Right kidney (tissue), 1 donor: Measurements from ENCODE around the gene RABGAP1L.
"Not testable (repeated sequence)": the region's sequence is repeated elsewhere in the genome, so short reads cannot be mapped to it uniquely, and the experiment has no call there.

Source experiments
- DNase-seq: peaks from one replicate; pipeline ENCODE4 v3.0.0-alpha.2; 2016

Gene RABGAP1L

GRCh38 chr1:174818951-174819350 is 659.6 kb downstream of the RABGAP1L start:
- DNase-seq = no peak

- no peak for DNase-seq
Observed at GRCh38 chr1:174819596-174819995, 660.3 kb downstream of the RABGAP1L start.

GRCh38 chr1:174825127-174825526 is 665.8 kb downstream of the RABGAP1L start:
- no peak for DNase-seq

GRCh38 chr1:174825806-174826205 is 666.5 kb downstream of the RABGAP1L start:
- DNase-seq = no peak

GRCh38 chr1:174828264-174828663 is 668.9 kb downstream of the RABGAP1L start:
- no peak for DNase-seq

- DNase-seq = no peak
Observed at GRCh38 chr1:174829990-174830389, 670.7 kb downstream of the RABGAP1L start.

- no peak for DNase-seq
Observed at GRCh38 chr1:174836543-174836942, 677.2 kb downstream of the RABGAP1L start.

GRCh38 chr1:174837386-174837785 is 678.1 kb downstream of the RABGAP1L start:
- no peak for DNase-seq

GRCh38 chr1:174839211-174839610 is 679.9 kb downstream of the RABGAP1L start:
- no peak for DNase-seq

GRCh38 chr1:174841747-174842146 is 682.4 kb downstream of the RABGAP1L start:
- DNase-seq = no peak

- DNase-seq = not testable (repeated sequence)
Observed at GRCh38 chr1:174848593-174849560, 689.6 kb downstream of the RABGAP1L start.

GRCh38 chr1:174850726-174851125 is 691.4 kb downstream of the RABGAP1L start:
- no peak for DNase-seq

GRCh38 chr1:174858301-174858700 is 699.0 kb downstream of the RABGAP1L start:
- DNase-seq = no peak

- no peak for DNase-seq
Observed at GRCh38 chr1:174870319-174870718, 711.0 kb downstream of the RABGAP1L start.

- DNase-seq = no peak
Observed at GRCh38 chr1:174871886-174872285, 712.6 kb downstream of the RABGAP1L start.

- no peak for DNase-seq
Observed at GRCh38 chr1:174872615-174873058, 713.3 kb downstream of the RABGAP1L start.

- no peak for DNase-seq
Observed at GRCh38 chr1:174874331-174875053, 715.2 kb downstream of the RABGAP1L start.

GRCh38 chr1:174875306-174875705 is 716.0 kb downstream of the RABGAP1L start:
- DNase-seq = no peak

- DNase-seq = no peak
Observed at GRCh38 chr1:174877208-174877673, 717.9 kb downstream of the RABGAP1L start.

GRCh38 chr1:174880171-174880570 is 720.9 kb downstream of the RABGAP1L start:
- DNase-seq = no peak

- DNase-seq = no peak
Observed at GRCh38 chr1:174883409-174883808, 724.1 kb downstream of the RABGAP1L start.

GRCh38 chr1:174884038-174884437 is 724.7 kb downstream of the RABGAP1L start:
- no peak for DNase-seq

- no peak for DNase-seq
Observed at GRCh38 chr1:174884566-174884965, 725.2 kb downstream of the RABGAP1L start.
